Measurements from ENCODE around the gene PCBP2. TPM values are rescaled to one million over a fixed set of nuclear protein-coding genes. Genes with fewer than 3 reads are reported as not detected.

Gene PCBP2
- total and polyA plus RNA-seq, 4 experiments from 2014 or later: 88.0 to 858 (median 483) TPM

- POLR2A ChIA-PET (ENCODE audit: partially characterized antibody): interaction anchor here (0.5 to 2.7 kb wide), 3 partner anchors 8 to 69 kb away, joined by 3 to 18 read pairs (median 4); partner anchors contain the start of gene TARBP2
- H3K36me3 ChIP-seq (ENCODE audit: insufficient read depth, low read length): peaks cover 41% of the 10 kb centered on the region
- Mint-ChIP-seq H3K27ac (peak overlapping the region in 5 of 7 donors; percentile 9 to 74 (median 42)), H3K4me3 (no peak overlapping the region), H3K27me3 (no peaks in the 10 kb centered on the region), H3K9me3 (no peaks in the 10 kb centered on the region), H3K36me3 (peaks cover 17 to 46% of the 10 kb centered on the region in 2 donors), H3K4me1 (peaks cover 2 to 22% (median 6%) of the 10 kb centered on the region in 4 donors)
- H3K27ac ChIP-seq (ENCODE audit: low read depth, low read length): no peak overlapping the region
- H3K4me3 ChIP-seq (ENCODE audit: low read length in 2 of 2): no peak overlapping the region
- CTCF ChIA-PET (ENCODE audit: partially characterized antibody): no interaction called here
- intact Hi-C loops (cut with micrococcal nuclease): no loop called here
- no peak for DNase-seq
- H3K27me3 ChIP-seq (ENCODE audit: insufficient read depth, low read length): no peaks in the 10 kb centered on the region
- no peaks in the 10 kb centered on the region for H3K4me1 ChIP-seq (ENCODE audit: insufficient read depth, low read length)
- no peaks in the 10 kb centered on the region for H3K9me3 ChIP-seq (ENCODE audit: control insufficient read depth in 1 of 2, low read length in 2 of 2)
These were observed 35.0 kb downstream of the PCBP2 start for GRCh38 chr12:53486736-53487487.

DNA sequence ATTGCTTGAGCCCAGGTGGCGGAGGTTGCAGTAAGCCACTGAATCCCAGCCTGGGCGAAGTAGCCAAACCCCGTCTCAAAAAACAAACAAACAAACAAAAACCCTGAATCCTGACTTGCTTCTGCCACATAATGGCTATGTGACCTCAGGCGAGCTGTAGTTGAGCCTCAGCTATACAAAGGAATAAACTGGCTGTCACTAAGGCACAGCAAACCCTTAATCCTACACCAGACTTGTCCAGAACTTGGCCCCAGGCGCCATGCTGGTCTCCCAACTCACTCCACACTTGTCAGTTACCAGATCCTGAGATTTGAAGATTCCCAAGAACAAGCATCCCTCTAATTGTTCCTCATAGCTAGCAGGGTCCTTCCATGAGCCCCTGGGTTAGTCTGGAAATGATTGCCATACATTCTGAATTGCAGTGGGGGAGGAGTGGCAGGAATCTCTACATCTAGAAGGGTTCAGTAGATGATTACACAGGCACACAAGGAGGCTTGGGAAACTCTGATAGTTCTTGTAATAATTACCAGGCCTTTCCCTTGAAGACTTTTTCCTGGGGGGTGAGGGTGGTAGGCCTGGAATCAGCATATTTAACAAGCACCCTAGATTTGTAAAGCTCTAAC, 37.5 kb downstream of the PCBP2 start:
- Mint-ChIP-seq H3K9me3 (no peaks in the 10 kb centered on the region), H3K4me3 (peak overlapping the region in 1 of 8 donors; percentile 49), H3K27me3 (no peaks in the 10 kb centered on the region), H3K36me3 (peaks cover 0 to 28% of the 10 kb centered on the region in 2 donors), H3K27ac (peak overlapping the region in 6 of 7 donors; percentile 30 to 68 (median 52)), H3K4me1 (peaks cover 18 to 38% (median 21%) of the 10 kb centered on the region in 4 donors)
- no peak overlapping the region for H3K27ac ChIP-seq (ENCODE audit: low read depth, low read length)
- H3K9me3 ChIP-seq (ENCODE audit: control insufficient read depth in 1 of 2, low read length in 2 of 2): no peaks in the 10 kb centered on the region
- H3K4me1 ChIP-seq (ENCODE audit: insufficient read depth, low read length): peaks cover 13% of the 10 kb centered on the region
- H3K27me3 ChIP-seq (ENCODE audit: insufficient read depth, low read length): no peaks in the 10 kb centered on the region
- DNase-seq: no peak
- intact Hi-C loops (cut with micrococcal nuclease): no loop called here
- H3K4me3 ChIP-seq (ENCODE audit: low read length in 2 of 2): no peak overlapping the region
- POLR2A ChIA-PET (ENCODE audit: partially characterized antibody): interaction anchor here (1.0 to 5.6 kb wide), 2 partner anchors 10 to 14 kb away, joined by 4 to 60 read pairs; partner anchors contain the start of genes MAP3K12 and TARBP2
- peaks cover 19% of the 10 kb centered on the region for H3K36me3 ChIP-seq (ENCODE audit: insufficient read depth, low read length)
- CTCF ChIA-PET (ENCODE audit: partially characterized antibody): interaction anchor here (1.0 to 2.3 kb wide), 3 partner anchors 13 to 20 kb away, joined by 3 to 8 read pairs (median 6); no protein-coding TSS in a partner anchor

DNA sequence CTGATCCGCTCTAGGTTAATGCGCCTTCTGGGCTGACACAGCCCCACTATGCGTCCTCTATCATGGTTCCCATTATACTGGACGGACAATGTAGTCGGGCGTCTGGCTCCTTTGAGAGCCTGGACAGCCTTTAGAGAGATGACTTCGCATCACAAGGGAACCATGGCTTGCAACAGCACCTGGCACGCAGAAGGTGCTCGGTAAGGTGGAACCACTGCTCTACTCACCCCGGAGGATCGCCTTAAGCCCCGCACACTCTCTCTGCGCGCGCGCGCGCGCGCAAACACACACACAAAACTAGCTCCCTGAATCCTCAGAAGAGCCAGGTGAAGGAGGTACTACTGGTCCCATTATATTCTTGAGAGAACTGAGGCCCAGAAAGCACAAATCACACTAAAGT, 40.3 kb downstream of the PCBP2 start:
- Histone ChIP-seq H3K4me3 (ENCODE audit: low read length in 2 of 2) (no peak overlapping the region), H3K9me3 (ENCODE audit: control insufficient read depth in 1 of 2, low read length in 2 of 2) (no peaks in the 10 kb centered on the region), H3K27me3 (ENCODE audit: insufficient read depth, low read length) (no peaks in the 10 kb centered on the region), H3K27ac (ENCODE audit: low read depth, low read length) (peak overlapping the region; percentile 75), H3K36me3 (ENCODE audit: insufficient read depth, low read length) (no peaks in the 10 kb centered on the region), H3K4me1 (ENCODE audit: insufficient read depth, low read length) (peaks cover 17% of the 10 kb centered on the region)
- ChIA-PET CTCF (ENCODE audit: partially characterized antibody) (interaction anchor here (2.3 to 5.5 kb wide), 2 partner anchors 17 to 18 kb away, joined by 11 to 27 read pairs; no protein-coding TSS in a partner anchor), POLR2A (ENCODE audit: partially characterized antibody) (interaction anchor here (1.1 to 5.6 kb wide), 4 partner anchors 7 to 41 kb away, joined by 5 to 60 read pairs (median 6); partner anchors contain the start of genes MAP3K12, PCBP2 and TARBP2)
- peak in 1 of 5 donors; percentile 17 for DNase-seq
- no peaks in the 10 kb centered on the region for H3K27me3 Mint-ChIP-seq
- H3K27ac Mint-ChIP-seq: peak overlapping the region; percentile 86 to 97 (median 91)
- intact Hi-C loops (cut with micrococcal nuclease): no loop called here
- H3K9me3 Mint-ChIP-seq: no peaks in the 10 kb centered on the region
- peaks cover 15 to 51% (median 32%) of the 10 kb centered on the region in 4 donors for H3K4me1 Mint-ChIP-seq
- peaks cover 0 to 7% of the 10 kb centered on the region in 2 donors for H3K36me3 Mint-ChIP-seq
- peak overlapping the region; percentile 87 to 98 (median 90) for H3K4me3 Mint-ChIP-seq

DNA sequence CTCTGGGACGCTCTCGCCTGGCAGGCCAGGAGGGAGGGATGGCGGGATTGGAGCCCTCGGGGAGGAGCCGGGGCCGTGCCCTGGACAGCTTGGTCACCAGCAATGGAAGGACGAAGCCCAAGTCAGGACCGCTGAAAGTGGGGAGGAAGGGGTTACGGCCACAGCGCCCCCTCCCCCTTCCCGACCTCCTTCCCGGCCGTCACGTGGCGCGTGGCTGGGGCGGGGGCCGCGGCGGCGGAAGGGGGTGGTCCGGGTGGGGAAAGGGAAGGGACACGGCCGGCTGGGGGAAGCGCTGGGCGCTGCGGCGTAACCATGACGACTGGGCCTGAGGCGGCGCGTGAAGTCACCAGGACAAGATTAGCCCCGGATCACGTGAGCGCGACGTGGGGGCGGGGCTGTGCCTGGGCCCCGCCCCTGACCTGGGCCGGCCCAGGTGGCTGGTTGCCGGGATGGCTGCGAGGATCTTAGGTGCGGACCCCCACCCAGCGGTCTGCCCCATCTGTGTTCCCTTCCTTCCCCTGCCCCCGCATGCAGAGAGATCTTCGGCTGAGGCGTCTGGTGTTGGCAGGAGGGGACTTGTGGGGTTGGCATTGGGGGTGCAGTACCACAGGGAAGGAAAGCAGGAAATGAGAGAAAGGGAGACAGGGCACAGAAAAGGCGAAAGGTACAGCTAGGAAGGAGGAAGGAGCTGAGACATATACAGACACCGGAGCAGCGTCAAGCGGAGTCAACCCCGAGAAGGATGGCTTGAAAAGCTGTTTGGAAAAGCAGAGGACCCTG, 41.1 kb downstream of the PCBP2 start:
- no peaks in the 10 kb centered on the region for H3K27me3 Mint-ChIP-seq
- peak overlapping the region; percentile 86 to 99 (median 96) for H3K27ac Mint-ChIP-seq
- Histone ChIP-seq H3K27me3 (ENCODE audit: insufficient read depth, low read length) (no peaks in the 10 kb centered on the region), H3K27ac (ENCODE audit: low read depth, low read length) (peak overlapping the region; percentile 75), H3K9me3 (ENCODE audit: control insufficient read depth in 1 of 2, low read length in 2 of 2) (no peaks in the 10 kb centered on the region), H3K4me1 (ENCODE audit: insufficient read depth, low read length) (peaks cover 26% of the 10 kb centered on the region), H3K4me3 (ENCODE audit: low read length in 2 of 2) (peak overlapping the region; percentile 45 to 93), H3K36me3 (ENCODE audit: insufficient read depth, low read length) (no peaks in the 10 kb centered on the region)
- H3K4me1 Mint-ChIP-seq: peaks cover 15 to 56% (median 39%) of the 10 kb centered on the region in 4 donors
- DNase-seq: peak; percentile 82 to 91 (median 83)
- H3K36me3 Mint-ChIP-seq: peaks cover 0 to 2% of the 10 kb centered on the region in 2 donors
- POLR2A ChIA-PET (ENCODE audit: partially characterized antibody): interaction anchor here (0.6 to 5.6 kb wide), 12 partner anchors 6 to 133 kb away, joined by 3 to 60 read pairs (median 4); partner anchors contain the start of genes ATF7, MAP3K12, PCBP2 and PRR13
- intact Hi-C loops (cut with micrococcal nuclease): loop anchor here (1.0 kb wide), 2 partner anchors 8 to 52 kb away; partner anchors contain the start of genes PRR13 and TARBP2
- no peaks in the 10 kb centered on the region for H3K9me3 Mint-ChIP-seq
- CTCF ChIA-PET (ENCODE audit: partially characterized antibody): interaction anchor here (1.7 to 5.5 kb wide), 3 partner anchors 16 to 141 kb away, joined by 6 to 27 read pairs (median 11); no protein-coding TSS in a partner anchor
- peak overlapping the region; percentile 88 to 98 (median 90) for H3K4me3 Mint-ChIP-seq

DNA sequence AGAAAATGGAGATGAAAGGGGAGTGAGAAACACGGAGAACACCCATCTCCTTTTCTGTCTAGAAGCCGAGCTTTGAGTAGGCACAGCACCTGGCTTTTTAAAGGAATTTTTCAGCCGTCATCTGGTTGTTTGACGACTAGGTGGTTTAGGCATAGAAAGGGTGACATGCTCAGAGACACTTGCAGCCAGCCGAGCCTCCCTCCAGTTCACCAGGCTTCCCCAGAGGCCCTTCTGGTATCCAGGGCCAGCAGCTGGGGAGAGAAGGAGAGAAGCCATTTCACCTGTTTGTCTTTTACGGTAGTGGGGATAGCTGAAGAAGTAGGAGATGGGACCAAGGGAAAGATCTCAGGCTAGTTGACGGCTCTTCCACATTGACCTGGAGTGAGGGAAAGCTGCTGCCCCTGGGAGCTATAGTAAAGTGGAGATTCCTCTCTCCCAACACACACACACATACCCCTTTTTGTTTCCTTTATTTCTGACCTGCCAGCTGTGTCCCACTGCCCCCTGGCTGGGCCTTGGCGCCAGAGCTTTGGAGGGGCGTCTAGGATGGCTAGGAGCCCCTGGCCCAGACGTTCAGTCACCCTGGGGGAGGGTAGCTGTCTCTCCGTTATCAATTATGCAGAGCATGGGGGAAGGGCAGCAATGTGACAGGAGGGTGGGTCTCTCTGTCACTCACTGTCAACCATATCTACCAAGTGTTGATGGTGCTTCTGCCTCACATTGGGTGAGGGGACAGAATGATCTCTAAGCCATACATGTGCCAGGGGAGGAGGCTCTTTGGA, 41.9 kb downstream of the PCBP2 start:
- DNase-seq: peak in 1 of 5 donors; percentile 12
- intact Hi-C loops (cut with micrococcal nuclease): loop anchor here (1.0 kb wide), 2 partner anchors 8 to 52 kb away; partner anchors contain the start of genes PRR13 and TARBP2
- H3K27ac ChIP-seq (ENCODE audit: low read depth, low read length): peak overlapping the region; percentile 75
- H3K4me3 Mint-ChIP-seq: peak overlapping the region; percentile 88 to 98 (median 90)
- peak overlapping the region; percentile 45 to 93 for H3K4me3 ChIP-seq (ENCODE audit: low read length in 2 of 2)
- H3K27me3 Mint-ChIP-seq: no peaks in the 10 kb centered on the region
- no peaks in the 10 kb centered on the region for H3K36me3 ChIP-seq (ENCODE audit: insufficient read depth, low read length)
- CTCF ChIA-PET (ENCODE audit: partially characterized antibody): interaction anchor here (1.2 to 5.5 kb wide), 3 partner anchors 15 to 172 kb away, joined by 5 to 27 read pairs (median 6); partner anchors contain the start of gene AAAS
- peaks cover 34% of the 10 kb centered on the region for H3K4me1 ChIP-seq (ENCODE audit: insufficient read depth, low read length)
- POLR2A ChIA-PET (ENCODE audit: partially characterized antibody): interaction anchor here (0.6 to 1.8 kb wide), 11 partner anchors 7 to 132 kb away, joined by 3 to 7 read pairs (median 4); partner anchors contain the start of genes ATF7, PCBP2 and PRR13
- peaks cover 0 to 2% of the 10 kb centered on the region in 2 donors for H3K36me3 Mint-ChIP-seq
- H3K9me3 ChIP-seq (ENCODE audit: control insufficient read depth in 1 of 2, low read length in 2 of 2): no peaks in the 10 kb centered on the region
- no peaks in the 10 kb centered on the region for H3K27me3 ChIP-seq (ENCODE audit: insufficient read depth, low read length)
- H3K9me3 Mint-ChIP-seq: no peaks in the 10 kb centered on the region
- peak overlapping the region; percentile 86 to 99 (median 96) for H3K27ac Mint-ChIP-seq
- peaks cover 22 to 63% (median 46%) of the 10 kb centered on the region in 4 donors for H3K4me1 Mint-ChIP-seq

All from CD4-positive, alpha-beta memory T cell (primary cell).